Measurements from ENCODE around the gene HSDL2. TPM values are rescaled to one million over a fixed set of nuclear protein-coding genes. Genes with fewer than 3 reads are reported as not detected.
"Not testable (repeated sequence)": the region's sequence is repeated elsewhere in the genome, so short reads cannot be mapped to it uniquely, and the experiment has no call there.

Gene HSDL2
- total RNA-seq, 1 experiment from 2014 or later, result 32.2 TPM

DNA sequence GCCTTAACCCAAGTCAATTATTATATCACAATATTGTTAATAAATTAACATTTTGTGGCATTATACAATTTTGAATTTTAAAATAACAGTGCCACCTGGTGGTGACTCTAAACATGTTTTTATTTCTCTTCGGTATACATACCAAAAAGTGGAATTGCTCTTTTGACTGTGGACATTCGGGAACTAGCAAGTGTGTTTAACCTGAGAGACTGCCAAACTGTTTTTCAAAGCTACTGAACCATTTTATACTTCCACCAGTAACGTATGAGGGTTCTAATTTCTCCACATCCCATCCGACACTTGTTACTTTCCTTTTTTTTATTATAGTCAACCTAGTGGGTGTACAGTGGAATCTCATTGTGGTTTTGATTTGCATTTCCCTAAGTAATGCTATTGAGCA, 18.3 kb upstream of the HSDL2 start:
- TF ChIP-seq SIN3A (IDR thresholded peaks at IDR 0.05; ENCODE audit: borderline replicate concordance, insufficient read depth, low read depth, low read length), result no peak
- TF ChIP-seq, protein P1, sequence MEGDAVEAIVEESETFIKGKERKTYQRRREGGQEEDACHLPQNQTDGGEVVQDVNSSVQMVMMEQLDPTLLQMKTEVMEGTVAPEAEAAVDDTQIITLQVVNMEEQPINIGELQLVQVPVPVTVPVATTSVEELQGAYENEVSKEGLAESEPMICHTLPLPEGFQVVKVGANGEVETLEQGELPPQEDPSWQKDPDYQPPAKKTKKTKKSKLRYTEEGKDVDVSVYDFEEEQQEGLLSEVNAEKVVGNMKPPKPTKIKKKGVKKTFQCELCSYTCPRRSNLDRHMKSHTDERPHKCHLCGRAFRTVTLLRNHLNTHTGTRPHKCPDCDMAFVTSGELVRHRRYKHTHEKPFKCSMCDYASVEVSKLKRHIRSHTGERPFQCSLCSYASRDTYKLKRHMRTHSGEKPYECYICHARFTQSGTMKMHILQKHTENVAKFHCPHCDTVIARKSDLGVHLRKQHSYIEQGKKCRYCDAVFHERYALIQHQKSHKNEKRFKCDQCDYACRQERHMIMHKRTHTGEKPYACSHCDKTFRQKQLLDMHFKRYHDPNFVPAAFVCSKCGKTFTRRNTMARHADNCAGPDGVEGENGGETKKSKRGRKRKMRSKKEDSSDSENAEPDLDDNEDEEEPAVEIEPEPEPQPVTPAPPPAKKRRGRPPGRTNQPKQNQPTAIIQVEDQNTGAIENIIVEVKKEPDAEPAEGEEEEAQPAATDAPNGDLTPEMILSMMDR (IDR thresholded peaks at IDR 0.05), result peak; percentile 38; the same call in 1 of the 2 replicates
- Histone ChIP-seq H3K36me3 (ENCODE audit: control insufficient read depth, insufficient read depth, low read length) (no peaks in the 10 kb centered on the region), H3K27ac (ENCODE audit: low read length) (no peak overlapping the region), H3K4me1 (ENCODE audit: control insufficient read depth, insufficient read depth, low read length) (no peaks in the 10 kb centered on the region), H3K9me3 (ENCODE audit: control insufficient read depth, insufficient read depth, low read depth, low read length) (no peaks in the 10 kb centered on the region), H3K27me3 (ENCODE audit: control insufficient read depth, insufficient read depth, low read length) (no peaks in the 10 kb centered on the region), H3K4me3 (ENCODE audit: low read depth in 2 of 2, low read length in 2 of 2) (no peak overlapping the region)
- ChIA-PET POLR2A (no interaction called here), CTCF (interaction anchor here (0.8 to 1.2 kb wide), 2 partner anchors 249 to 275 kb away, joined by 3 to 6 read pairs; no protein-coding TSS in a partner anchor)
- in situ Hi-C loops (cut with HindIII; ENCODE audit: low pct_unique_long_range_greater_than_20kb, low sequenced_read_pairs) (no loop called here), intact Hi-C loops (cut with micrococcal nuclease; ENCODE audit: unreplicated experiment) (no loop called here)
- ATAC-seq, result peak; percentile 51; the same call in 1 of the 2 replicates
- DNase-seq (ENCODE audit: low read depth, low spot score), result no peak
- no TSS peak for BruUV-seq (replicated peaks)

GRCh38 chr9:112364761-112365160, 15.1 kb upstream of the HSDL2 start:
- Histone ChIP-seq H3K9me3 (ENCODE audit: control insufficient read depth, insufficient read depth, low read depth, low read length) (no peaks in the 10 kb centered on the region), H3K27ac (ENCODE audit: low read length) (no peak overlapping the region), H3K36me3 (ENCODE audit: control insufficient read depth, insufficient read depth, low read length) (no peaks in the 10 kb centered on the region), H3K4me1 (ENCODE audit: control insufficient read depth, insufficient read depth, low read length) (no peaks in the 10 kb centered on the region), H3K4me3 (ENCODE audit: low read depth in 2 of 2, low read length in 2 of 2) (no peak overlapping the region), H3K27me3 (ENCODE audit: control insufficient read depth, insufficient read depth, low read length) (no peaks in the 10 kb centered on the region)
- intact Hi-C loops (cut with micrococcal nuclease; ENCODE audit: unreplicated experiment), result no loop called here
- ChIA-PET POLR2A (interaction anchor here (1.0 kb wide), 1 partner anchor 14 kb away, joined by 3 read pairs; no protein-coding TSS in a partner anchor), CTCF (no interaction called here)
- no peak for ATAC-seq
- TF ChIP-seq TCF7L2 (IDR thresholded peaks at IDR 0.05; ENCODE audit: low read depth, low read length), result no peak
- TF ChIP-seq, protein P1 (IDR thresholded peaks at IDR 0.05), result no peak
- TF ChIP-seq SIN3A (IDR thresholded peaks at IDR 0.05; ENCODE audit: borderline replicate concordance, insufficient read depth, low read depth, low read length), result no peak
- TF ChIP-seq POLR2AphosphoS5 (IDR thresholded peaks at IDR 0.05; ENCODE audit: low read depth, low read length), result no peak
- TF ChIP-seq REST (IDR thresholded peaks at IDR 0.05; ENCODE audit: insufficient read depth in 1 of 2, low read depth in 2 of 2, low read length in 1 of 2), result no peak
- no peak for DNase-seq (ENCODE audit: low read depth, low spot score)
- BruUV-seq (replicated peaks), result no TSS peak
- in situ Hi-C loops (cut with HindIII; ENCODE audit: low pct_unique_long_range_greater_than_20kb, low sequenced_read_pairs), result no loop called here

DNA sequence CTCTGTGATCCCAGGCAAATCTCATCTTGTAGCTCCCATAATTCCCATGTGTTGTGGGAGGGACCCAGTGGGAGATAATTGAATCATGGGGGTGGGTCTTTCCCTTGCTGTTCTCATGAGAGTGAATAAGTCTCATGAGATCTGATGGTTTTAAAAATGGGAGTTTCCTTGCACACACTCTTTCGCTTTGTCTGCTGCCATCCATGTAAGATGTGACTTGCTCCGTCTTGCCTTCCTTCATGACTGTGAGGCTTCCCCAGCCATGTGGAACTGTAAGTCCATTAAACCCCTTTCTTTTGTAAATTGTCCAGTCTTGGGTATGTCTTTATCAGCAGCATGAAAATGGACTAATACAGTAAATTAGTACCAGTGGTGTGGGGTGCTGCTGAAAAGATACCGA, 14.7 kb upstream of the HSDL2 start:
- ATAC-seq; intact Hi-C loops (cut with micrococcal nuclease; ENCODE audit: unreplicated experiment); DNase-seq (ENCODE audit: low read depth, low spot score); BruUV-seq (replicated peaks); H3K4me3 ChIP-seq (ENCODE audit: low read depth in 2 of 2, low read length in 2 of 2); H3K36me3 ChIP-seq (ENCODE audit: control insufficient read depth, insufficient read depth, low read length); H3K27me3 ChIP-seq (ENCODE audit: control insufficient read depth, insufficient read depth, low read length); H3K9me3 ChIP-seq (ENCODE audit: control insufficient read depth, insufficient read depth, low read depth, low read length); CTCF ChIA-PET; in situ Hi-C loops (cut with HindIII; ENCODE audit: low pct_unique_long_range_greater_than_20kb, low sequenced_read_pairs); H3K4me1 ChIP-seq (ENCODE audit: control insufficient read depth, insufficient read depth, low read length); H3K27ac ChIP-seq (ENCODE audit: low read length): not testable (repeated sequence)
- POLR2A ChIA-PET, result interaction anchor here (1.0 kb wide), 1 partner anchor 14 kb away, joined by 3 read pairs; no protein-coding TSS in a partner anchor
